Adrenal gland (tissue), 12 donors: ENCODE measurements around the gene ZHX3. TPM values are rescaled to one million over a fixed set of nuclear protein-coding genes. Genes with fewer than 3 reads are reported as not detected.

Experiments
- DNase-seq, 7 donors: peaks; one replicate each; pipeline ENCODE4 v3.0.0-alpha.2; 2019 to 2020
- H3K27ac ChIP-seq, 5 donors: fragments of 200-600 bp; sonication (generic) in 4 of 5; 1 replicate in 3 of 5; 2 replicates in 2 of 5; pipeline versions ENCODE4 v1.5.1 to v1.8.0; 2016 to 2020; ENCODE audit warnings: mild to moderate bottlenecking in 1 of 5
- H3K27me3 ChIP-seq: fragments of 200-600 bp; 2 replicates; pipeline ENCODE4 v1.8.0; 2021
- H3K36me3 ChIP-seq, 2 donors: fragments of 200-600 bp; replicated peaks in 1 of 2; 1 replicate in 1 of 2; 2 replicates in 1 of 2; pipeline versions ENCODE4 v1.5.1 to v1.8.0; 2018 to 2022
- H3K4me1 ChIP-seq, 2 donors: fragments of 200-600 bp; replicated peaks in 1 of 2; 1 replicate in 1 of 2; 2 replicates in 1 of 2; pipeline versions ENCODE4 v1.5.1 to v1.8.0; 2018 to 2021
- H3K4me3 ChIP-seq, 4 donors: fragments of 200-600 bp; sonication (generic) in 3 of 4; one replicate each; pipeline ENCODE4 v1.5.1; 2016 to 2018
- H3K9me3 ChIP-seq, 3 donors: fragments of 200-600 bp; sonication (generic) in 1 of 3; replicated peaks in 1 of 3; 1 replicate in 2 of 3; 2 replicates in 1 of 3; pipeline versions ENCODE4 v1.5.1 to v1.8.0; 2016 to 2021
- CTCF ChIP-seq, 6 experiments: fragments of 450-650 bp in 4 of 6; fragments of 200-600 bp in 2 of 6; sonication (generic) in 1 of 6; IDR thresholded peaks; 1 replicate in 5 of 6; 2 replicates in 1 of 6; pipeline versions ENCODE4 v1.5.1 to v1.8.0; 2016 to 2021; ENCODE audit warnings: antibody characterized with exemption in 6 of 6, mild to moderate bottlenecking in 2 of 6, moderate library complexity in 1 of 6
- POLR2A ChIP-seq, 2 donors: fragments of 450-650 bp; IDR thresholded peaks; one replicate each; pipeline ENCODE4 v1.6.1; 2017; ENCODE audit warnings: antibody characterized with exemption in 2 of 2, mild to moderate bottlenecking in 2 of 2, moderate library complexity in 1 of 2
- WGBS, 4 donors: extraction: QIAGEN DNeasy Blood & Tissue Kit in 2 of 4; methylation state at CpG; one replicate each; pipeline versions ENCODE4 v1.1.5 to v1.1.7; 2013 to 2017; 5-methylcytosine and 5-hydroxymethylcytosine counted together
- intact Hi-C, 2 donors: fragments of 100-400 bp; cut with DNase I; formaldehyde crosslinking; loops; one replicate each; pipeline versions ENCODE4 v1.14.1 to v1.15.0; 2022 to 2023
- polyA plus RNA-seq, 3 donors: library from polyadenylated mRNA; stranded (reverse); fragments of 200-250 nt in 2 of 3; fragments of 350-450 nt in 1 of 3; fragmentation: Illumina TruSeq in 1 of 3; extraction: RNeasy Lipid Tissue Mini Kit (QIAGEN cat#74804) in 1 of 3; gene quantifications; one replicate each; pipeline ENCODE4 v1.2.3, GENCODE V29; 2013 to 2014
- total RNA-seq, 9 donors: library from RNA; depleted of rRNA in 4 of 9; stranded (reverse); fragments of >200 nt in 4 of 9; fragments of 120-200 nt in 1 of 9; fragmentation: NEBNext Ultra II Directional in 1 of 9; extraction: Animal tissue kit (Norgen Biotek cat#: 25700) in 1 of 9; gene quantifications; one replicate each; pipeline versions ENCODE4 v1.1.0 to v1.2.4, GENCODE V29; 2013 to 2023
- donor health status: healthy with polysubstance abuse.
- donor health status: Bipolar disorder and iron deficiency.
- donor health status: DM: yes; HTN: yes; CAD: no.
- donor health status: DM: no; HTN: no; CAD: no.
- donor health status: DM: no; HTN: no; CAD: no.
- donor health status: DM: yes; HTN: yes; CAD: no.

Gene ZHX3
- total and polyA plus RNA-seq, 12 donors, result 20.7 to 91.1 (median 51.2) TPM

GRCh38 chr20:41355598-41356203, 38.2 kb upstream of the ZHX3 start:
- TF ChIP-seq CTCF (IDR thresholded peaks at IDR 0.05), result no peak
- no peak for TF ChIP-seq POLR2A (IDR thresholded peaks at IDR 0.05)
- 95 to 100% (median 97%) methylated on average over 5 to 7 of the region's 7 CpGs for WGBS, 4 donors
- H3K4me3 ChIP-seq, result no peak overlapping the region
- no peaks in the 10 kb centered on the region for H3K4me1 ChIP-seq
- H3K9me3 ChIP-seq, result no peaks in the 10 kb centered on the region
- H3K36me3 ChIP-seq, result no peaks in the 10 kb centered on the region
- H3K27ac ChIP-seq, result no peak overlapping the region
- H3K27me3 ChIP-seq, result no peaks in the 10 kb centered on the region
- DNase-seq, result no peak
- intact Hi-C loops, result no loop called here

- no peak overlapping the region for H3K4me3 ChIP-seq
- H3K4me1 ChIP-seq, result no peaks in the 10 kb centered on the region
- no peaks in the 10 kb centered on the region for H3K9me3 ChIP-seq
- no peak overlapping the region for H3K27ac ChIP-seq
- H3K36me3 ChIP-seq, result no peaks in the 10 kb centered on the region
- intact Hi-C loops, result no loop called here
- no peak for DNase-seq
- WGBS, 4 donors, result 89 to 100% (median 98%) methylated on average over 2 to 3 of the region's 3 CpGs
- TF ChIP-seq POLR2A (IDR thresholded peaks at IDR 0.05) (no peak), CTCF (IDR thresholded peaks at IDR 0.05) (no peak)
- no peaks in the 10 kb centered on the region for H3K27me3 ChIP-seq
Measured at GRCh38 chr20:41355192-41355591, 37.7 kb upstream of the ZHX3 start.

GRCh38 chr20:41353530-41353929, 36.0 kb upstream of the ZHX3 start:
- Histone ChIP-seq H3K4me1 (no peaks in the 10 kb centered on the region), H3K9me3 (no peaks in the 10 kb centered on the region), H3K27ac (no peak overlapping the region), H3K27me3 (no peaks in the 10 kb centered on the region), H3K4me3 (no peak overlapping the region), H3K36me3 (peaks cover 0 to 7% of the 10 kb centered on the region in 2 donors)
- TF ChIP-seq POLR2A (IDR thresholded peaks at IDR 0.05) (no peak), CTCF (IDR thresholded peaks at IDR 0.05) (no peak)
- no peak for DNase-seq
- intact Hi-C loops, result no loop called here

- DNase-seq, result no peak
- Histone ChIP-seq H3K9me3 (no peaks in the 10 kb centered on the region), H3K27ac (no peak overlapping the region), H3K27me3 (no peaks in the 10 kb centered on the region), H3K4me1 (no peaks in the 10 kb centered on the region), H3K4me3 (no peak overlapping the region), H3K36me3 (peaks cover 0 to 7% of the 10 kb centered on the region in 2 donors)
- intact Hi-C loops, result no loop called here
- no peak for TF ChIP-seq CTCF (IDR thresholded peaks at IDR 0.05)
- no peak for TF ChIP-seq POLR2A (IDR thresholded peaks at IDR 0.05)
- 88 to 94% (median 91%) methylated on average over 4 to 5 of the region's 5 CpGs for WGBS, 4 donors
Measured at GRCh38 chr20:41352666-41353065, 35.1 kb upstream of the ZHX3 start.
